TTC549 (cell line): ENCODE results near the gene MST1.

Experiments
- FAIRE-seq: peaks from 2 replicates; lab custom pipeline; 2012; peaks lifted over from hg19 to GRCh38; lab: Jason Lieb, UNC

The MST1 gene

GRCh38 chr3:49674497-49674983 is 14.7 kb downstream of the MST1 start:
- no peak for FAIRE-seq

GRCh38 chr3:49673715-49674496 is 15.4 kb downstream of the MST1 start, which contains the start of gene APEH:
Gene APEH (plus strand): TSS chr3:49674351. CDS start chr3:49674402, 51 bp downstream.
- FAIRE-seq = peak; percentile 79

- no peak for FAIRE-seq
Measured at GRCh38 chr3:49673121-49673714, 16.1 kb downstream of the MST1 start.

- peak; percentile 5 for FAIRE-seq
Measured at GRCh38 chr3:49671291-49672288, 17.7 kb downstream of the MST1 start.

GRCh38 chr3:49670940-49671290 is 18.4 kb downstream of the MST1 start:
- FAIRE-seq = no peak

DNA sequence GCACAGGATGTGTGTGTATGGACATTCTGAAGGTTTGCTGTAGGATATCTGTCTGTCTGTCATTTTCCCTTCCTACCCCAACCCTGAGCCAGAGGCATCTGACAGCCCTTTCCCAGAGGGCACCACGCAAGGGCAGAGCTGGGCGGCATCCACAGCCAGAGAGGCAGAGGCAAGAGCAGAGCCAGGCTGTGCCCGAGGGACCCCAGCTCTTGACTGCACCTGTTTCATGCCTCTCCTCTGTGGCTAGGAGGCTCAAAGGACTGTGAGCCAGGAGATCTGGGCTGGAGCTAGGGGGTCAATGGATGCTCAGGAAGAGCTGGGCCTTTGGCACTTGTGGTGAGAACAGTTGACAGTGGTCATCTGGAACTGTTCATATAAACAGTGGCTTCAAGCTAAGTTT is 19.9 kb downstream of the MST1 start:
- FAIRE-seq = no peak

GRCh38 chr3:49668861-49669260 is 20.4 kb downstream of the MST1 start:
- no peak for FAIRE-seq

DNA sequence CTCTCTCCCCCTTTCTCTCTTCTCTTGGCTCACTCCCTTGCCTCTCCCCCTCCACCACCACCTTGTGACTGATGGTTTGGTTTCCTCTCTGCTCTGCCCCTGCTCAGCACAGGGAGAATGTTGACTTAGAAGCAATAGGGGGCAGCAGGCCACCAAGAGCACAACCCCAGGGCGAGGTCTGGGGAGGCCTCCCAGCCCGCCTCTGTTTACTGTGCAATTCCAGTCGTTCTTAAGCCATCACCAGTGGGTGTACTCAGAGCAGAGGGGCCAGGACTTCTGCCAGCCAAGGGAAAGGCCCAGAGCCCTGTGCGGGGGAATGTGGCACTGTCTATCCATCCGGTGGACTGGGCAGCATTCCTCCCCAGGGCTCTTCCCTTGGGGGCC is 20.9 kb downstream of the MST1 start:
- FAIRE-seq = no peak

DNA sequence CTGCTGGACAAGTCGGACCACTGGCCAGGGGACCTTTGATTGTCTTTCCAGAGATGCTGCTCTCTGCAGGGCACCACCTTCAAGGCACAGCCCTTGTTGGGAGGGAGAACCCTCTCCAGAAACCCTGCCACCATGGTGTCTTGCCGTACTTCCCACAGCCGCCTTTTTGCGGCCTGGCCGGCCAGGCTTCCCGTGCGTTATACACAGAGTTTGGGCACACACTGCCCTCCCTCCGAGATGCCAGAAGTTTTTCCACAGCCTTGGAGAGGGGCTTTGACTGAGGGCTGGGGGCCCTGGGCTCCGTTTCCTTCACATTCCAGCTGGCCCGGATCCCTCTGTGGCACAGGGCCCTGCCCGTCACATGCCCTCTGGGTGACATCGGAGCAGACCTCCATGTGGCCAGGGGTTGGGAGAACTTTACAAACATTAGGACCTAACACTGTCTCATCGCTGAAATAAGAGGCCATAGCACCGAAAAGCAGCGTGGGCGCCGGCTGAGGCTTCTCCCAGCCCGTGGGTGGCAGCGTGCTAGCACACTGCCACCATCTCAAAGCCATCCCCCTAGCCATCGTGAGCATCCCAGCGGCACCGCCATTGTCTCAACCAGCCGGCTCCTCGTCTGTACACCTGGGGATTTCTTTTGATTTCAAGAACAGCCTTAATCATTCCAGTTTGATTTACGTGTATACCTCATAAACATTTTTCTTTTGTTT is 21.4 kb downstream of the MST1 start:
- FAIRE-seq = no peak

DNA sequence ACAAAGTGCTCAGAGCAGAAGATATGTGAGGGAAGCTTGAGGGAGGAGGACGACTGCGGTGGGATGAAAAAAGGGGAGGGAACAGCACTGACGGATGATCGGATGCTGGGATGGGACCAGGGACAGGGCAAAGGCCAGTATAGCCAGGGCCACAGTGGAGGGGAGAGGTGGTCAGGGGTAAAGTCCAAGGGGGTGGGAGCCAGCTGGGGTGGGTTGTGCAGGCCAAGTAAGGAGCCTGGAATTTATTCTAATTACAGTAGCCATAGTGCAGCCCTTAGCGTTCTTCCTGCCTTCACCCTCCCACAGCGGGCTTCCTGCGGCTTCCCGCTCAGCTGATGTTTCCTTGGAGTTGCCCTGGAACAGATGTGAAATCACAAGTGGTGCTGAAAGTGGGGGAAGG is 22.7 kb downstream of the MST1 start:
- FAIRE-seq = no peak

DNA sequence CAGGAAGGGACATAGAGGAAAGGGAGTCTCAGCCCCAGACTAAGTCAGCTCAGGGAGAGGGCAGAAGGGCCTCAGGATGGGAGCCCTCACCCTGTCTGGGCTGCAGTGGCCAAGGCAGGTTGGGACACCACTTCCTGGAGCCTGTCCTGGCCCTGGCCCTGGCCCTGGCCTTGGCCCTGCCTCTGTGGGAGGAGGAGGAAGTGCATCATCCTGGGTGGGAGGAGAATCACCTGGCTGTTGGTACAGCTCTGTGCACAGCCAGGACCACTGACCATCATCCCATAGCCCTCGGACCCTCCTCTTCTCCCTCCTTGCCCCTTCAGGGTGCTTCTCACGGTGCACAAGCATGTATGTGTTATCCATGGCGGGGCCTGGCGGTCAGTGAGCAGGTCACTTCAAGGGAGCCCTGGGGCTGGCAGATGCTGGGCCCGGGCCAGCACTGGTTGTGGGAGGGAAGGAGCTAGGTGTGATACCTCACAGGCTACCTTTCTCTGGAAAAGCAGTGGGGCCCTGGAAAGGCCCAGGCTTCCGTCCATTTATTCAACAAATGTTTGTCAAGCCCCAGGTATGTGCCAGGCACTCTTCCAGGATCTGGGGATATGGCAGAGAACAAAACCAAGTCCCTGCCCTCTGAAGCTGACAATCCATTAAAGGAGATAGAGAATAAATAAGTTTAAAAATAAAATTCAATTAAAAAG is 23.3 kb downstream of the MST1 start:
- FAIRE-seq = no peak

DNA sequence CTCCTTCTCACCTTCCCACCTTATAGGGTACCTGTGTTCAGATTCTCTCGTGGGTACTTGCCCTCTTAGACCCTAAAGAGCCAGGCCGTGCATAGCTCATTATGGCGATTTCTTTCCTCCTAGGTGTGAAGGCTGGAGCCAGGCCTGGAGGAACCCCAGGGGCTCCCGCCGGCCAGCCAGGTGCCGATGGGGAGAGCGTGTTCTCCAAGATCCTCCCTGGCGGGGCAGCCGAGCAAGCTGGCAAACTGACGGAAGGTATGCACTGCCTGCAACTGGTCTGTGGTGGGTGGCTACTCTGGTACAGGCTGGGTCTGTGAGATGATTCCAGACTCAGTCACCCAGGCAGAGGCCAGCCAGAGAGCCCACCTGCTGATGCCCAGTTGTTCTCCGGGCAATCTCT is 25.0 kb downstream of the MST1 start:
- no peak for FAIRE-seq

DNA sequence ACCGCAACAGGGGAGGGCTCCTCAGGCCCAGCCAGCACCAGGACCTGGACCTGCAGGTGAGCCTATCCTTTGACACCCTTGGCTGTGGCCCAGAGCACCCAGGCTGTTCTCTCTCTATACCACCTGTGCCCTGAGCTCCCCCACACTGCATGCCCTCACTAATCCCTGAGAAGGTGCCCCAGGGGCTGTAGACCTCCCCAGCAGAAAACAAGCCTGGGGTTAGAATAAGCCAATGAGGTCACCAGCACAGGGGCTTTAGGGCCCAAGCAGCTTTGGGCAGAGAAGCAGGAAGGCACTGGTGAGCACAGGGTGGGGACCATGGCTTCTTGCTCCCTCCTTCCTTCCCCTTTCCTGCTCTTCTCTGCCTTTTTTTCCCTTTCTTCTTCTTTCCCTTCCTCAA is 25.4 kb downstream of the MST1 start:
- no peak for FAIRE-seq

DNA sequence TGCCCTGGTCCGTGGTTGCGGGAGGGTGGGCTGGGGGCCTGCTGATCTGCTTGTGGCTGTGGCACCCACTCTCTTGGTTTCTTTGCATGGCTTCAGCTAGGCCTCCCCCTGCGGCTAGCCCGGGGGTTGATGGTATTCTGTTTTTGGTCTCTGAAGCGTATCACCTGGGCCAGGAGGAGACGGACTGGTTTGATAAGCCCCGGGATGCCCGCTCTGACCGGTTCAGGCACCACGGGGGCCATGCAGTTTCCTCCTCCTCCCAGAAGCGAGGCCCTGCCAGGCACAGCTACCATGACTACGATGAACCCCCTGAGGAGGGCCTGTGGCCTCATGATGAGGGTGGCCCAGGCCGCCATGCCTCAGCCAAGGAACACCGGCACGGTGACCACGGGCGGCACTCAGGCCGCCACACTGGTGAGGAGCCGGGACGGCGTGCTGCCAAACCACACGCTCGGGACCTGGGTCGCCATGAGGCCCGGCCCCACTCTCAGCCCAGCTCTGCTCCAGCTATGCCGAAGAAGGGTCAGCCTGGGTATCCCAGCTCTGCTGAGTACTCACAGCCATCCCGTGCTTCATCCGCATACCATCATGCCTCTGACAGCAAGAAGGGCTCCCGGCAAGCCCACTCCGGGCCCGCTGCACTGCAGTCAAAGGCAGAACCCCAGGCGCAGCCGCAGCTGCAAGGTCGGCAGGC is 26.4 kb downstream of the MST1 start:
- no peak for FAIRE-seq

GRCh38 chr3:49662021-49662420 is 27.3 kb downstream of the MST1 start:
- FAIRE-seq = no peak

GRCh38 chr3:49661281-49661680 is 28.0 kb downstream of the MST1 start:
- FAIRE-seq = no peak

GRCh38 chr3:49659756-49660155 is 29.5 kb downstream of the MST1 start:
- no peak for FAIRE-seq

DNA sequence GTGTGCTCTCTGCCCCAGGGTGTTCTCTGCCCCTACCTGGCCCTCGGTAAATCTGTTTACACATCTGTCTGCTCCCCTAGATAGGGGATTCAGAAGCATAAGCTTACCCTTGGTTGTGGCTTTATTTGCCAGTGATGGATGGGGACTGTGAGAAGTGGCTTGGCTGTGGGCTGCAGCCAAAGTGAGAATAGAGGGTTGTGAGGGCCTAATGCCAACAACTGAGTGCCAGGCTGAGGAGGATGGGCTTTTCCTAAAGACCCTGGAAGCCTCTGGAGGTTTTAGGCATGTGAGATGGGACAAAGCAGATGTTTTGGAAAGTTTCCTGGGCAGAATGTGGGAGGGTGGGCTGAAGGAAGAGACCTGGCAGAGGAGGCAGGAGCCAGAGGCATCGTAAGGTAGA is 30.6 kb downstream of the MST1 start:
- FAIRE-seq = no peak

GRCh38 chr3:49657208-49657915 is 31.9 kb downstream of the MST1 start:
- FAIRE-seq = no peak

GRCh38 chr3:49656541-49657112 is 32.6 kb downstream of the MST1 start:
- no peak for FAIRE-seq
